GM21825 (cell line): Measurements from ENCODE around the gene MAML1.
A peak's percentile ranks its signal among the peaks of the same experiment; 100 is the strongest.
"Not testable (repeated sequence)": the region's sequence is repeated elsewhere in the genome, so short reads cannot be mapped to it uniquely, and the experiment has no call there.

ENCODE experiments used
- ATAC-seq: cut with Tn5 transposase; IDR thresholded peaks from one replicate; pipeline ENCODE4 v1.9.1; 2021; ENCODE audit warnings: mild to moderate bottlenecking, moderate library complexity; ENCODE audit not compliant: unreplicated experiment

The MAML1 gene, protein sequence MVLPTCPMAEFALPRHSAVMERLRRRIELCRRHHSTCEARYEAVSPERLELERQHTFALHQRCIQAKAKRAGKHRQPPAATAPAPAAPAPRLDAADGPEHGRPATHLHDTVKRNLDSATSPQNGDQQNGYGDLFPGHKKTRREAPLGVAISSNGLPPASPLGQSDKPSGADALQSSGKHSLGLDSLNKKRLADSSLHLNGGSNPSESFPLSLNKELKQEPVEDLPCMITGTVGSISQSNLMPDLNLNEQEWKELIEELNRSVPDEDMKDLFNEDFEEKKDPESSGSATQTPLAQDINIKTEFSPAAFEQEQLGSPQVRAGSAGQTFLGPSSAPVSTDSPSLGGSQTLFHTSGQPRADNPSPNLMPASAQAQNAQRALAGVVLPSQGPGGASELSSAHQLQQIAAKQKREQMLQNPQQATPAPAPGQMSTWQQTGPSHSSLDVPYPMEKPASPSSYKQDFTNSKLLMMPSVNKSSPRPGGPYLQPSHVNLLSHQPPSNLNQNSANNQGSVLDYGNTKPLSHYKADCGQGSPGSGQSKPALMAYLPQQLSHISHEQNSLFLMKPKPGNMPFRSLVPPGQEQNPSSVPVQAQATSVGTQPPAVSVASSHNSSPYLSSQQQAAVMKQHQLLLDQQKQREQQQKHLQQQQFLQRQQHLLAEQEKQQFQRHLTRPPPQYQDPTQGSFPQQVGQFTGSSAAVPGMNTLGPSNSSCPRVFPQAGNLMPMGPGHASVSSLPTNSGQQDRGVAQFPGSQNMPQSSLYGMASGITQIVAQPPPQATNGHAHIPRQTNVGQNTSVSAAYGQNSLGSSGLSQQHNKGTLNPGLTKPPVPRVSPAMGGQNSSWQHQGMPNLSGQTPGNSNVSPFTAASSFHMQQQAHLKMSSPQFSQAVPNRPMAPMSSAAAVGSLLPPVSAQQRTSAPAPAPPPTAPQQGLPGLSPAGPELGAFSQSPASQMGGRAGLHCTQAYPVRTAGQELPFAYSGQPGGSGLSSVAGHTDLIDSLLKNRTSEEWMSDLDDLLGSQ

DNA sequence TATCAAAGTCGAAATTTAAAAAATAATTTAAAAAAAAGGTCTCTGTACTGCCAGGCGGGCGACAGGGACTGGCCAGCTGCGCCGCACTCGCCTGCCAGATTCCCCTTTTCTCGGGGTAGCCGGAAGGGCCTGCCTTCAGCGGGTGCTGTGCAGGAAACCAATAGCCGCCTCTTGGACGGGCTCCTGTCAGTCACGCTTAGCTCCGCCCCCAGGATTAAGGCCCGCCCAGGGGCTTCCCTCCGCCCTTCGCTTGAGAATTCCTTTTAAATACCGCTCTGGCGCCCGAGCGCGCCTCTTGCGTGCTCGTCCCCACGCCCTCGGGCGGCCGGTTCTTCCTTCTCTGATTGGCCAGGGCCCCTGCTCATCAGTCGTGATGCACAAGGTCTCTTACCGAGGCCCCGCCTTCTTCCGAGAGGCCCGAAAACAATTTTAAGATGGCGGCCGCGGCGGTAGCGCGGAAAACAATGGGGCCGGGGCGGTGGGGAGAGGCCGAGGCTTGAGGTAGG, at the start of gene MAML1:
MAML1 (plus strand) TSS at position 411 of the 506 bp plus-strand sequence. CDS start 291 bp downstream, outside the sequence.
- ATAC-seq = peak; percentile 96

- ATAC-seq = not testable (repeated sequence)
Observed at GRCh38 chr5:179689212-179689611, 43.4 kb upstream of the MAML1 start.

- no peak for ATAC-seq
Observed at GRCh38 chr5:179694561-179694960, 38.1 kb upstream of the MAML1 start.

- no peak for ATAC-seq
Observed at GRCh38 chr5:179696603-179697002, 36.0 kb upstream of the MAML1 start.

DNA sequence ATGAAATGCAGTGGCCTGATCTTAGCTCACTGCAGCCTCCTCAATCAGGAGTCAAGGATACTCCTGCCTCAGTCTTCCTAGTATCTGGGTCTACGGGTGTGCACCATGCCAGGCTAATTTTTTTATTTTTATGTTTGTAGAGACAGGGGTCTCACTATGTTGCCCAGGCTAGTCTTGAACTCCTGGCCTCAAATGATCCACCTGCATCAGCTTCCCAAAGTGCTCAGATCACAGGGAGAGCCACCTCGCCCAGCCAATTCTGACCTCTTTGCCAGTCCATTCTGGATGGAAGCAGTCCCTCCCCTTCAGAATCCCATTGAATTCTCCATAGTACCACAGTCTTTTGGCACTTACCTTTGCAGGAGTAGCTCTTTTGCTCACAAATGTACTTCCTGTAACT, 35.5 kb upstream of the MAML1 start:
- no peak for ATAC-seq

DNA sequence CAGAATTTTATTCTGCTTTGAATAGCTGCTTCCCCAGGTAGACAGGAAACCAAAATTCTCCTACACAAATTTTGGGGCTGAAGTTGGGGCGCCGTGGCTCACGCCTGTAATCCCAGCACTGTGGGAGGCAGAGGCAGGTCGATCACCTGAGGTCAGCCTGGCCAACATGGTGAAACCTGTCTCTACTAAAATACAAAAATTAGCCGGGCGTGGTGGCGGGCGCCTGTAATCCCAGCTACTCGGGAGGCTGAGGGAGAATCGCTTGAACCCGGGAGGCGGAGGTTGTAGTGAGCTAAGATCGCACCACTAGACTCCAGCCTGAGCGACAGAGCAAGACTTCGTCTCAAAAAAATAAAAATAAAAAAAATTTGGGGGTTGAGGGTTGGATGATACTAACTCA, 35.1 kb upstream of the MAML1 start:
- not testable (repeated sequence) for ATAC-seq

DNA sequence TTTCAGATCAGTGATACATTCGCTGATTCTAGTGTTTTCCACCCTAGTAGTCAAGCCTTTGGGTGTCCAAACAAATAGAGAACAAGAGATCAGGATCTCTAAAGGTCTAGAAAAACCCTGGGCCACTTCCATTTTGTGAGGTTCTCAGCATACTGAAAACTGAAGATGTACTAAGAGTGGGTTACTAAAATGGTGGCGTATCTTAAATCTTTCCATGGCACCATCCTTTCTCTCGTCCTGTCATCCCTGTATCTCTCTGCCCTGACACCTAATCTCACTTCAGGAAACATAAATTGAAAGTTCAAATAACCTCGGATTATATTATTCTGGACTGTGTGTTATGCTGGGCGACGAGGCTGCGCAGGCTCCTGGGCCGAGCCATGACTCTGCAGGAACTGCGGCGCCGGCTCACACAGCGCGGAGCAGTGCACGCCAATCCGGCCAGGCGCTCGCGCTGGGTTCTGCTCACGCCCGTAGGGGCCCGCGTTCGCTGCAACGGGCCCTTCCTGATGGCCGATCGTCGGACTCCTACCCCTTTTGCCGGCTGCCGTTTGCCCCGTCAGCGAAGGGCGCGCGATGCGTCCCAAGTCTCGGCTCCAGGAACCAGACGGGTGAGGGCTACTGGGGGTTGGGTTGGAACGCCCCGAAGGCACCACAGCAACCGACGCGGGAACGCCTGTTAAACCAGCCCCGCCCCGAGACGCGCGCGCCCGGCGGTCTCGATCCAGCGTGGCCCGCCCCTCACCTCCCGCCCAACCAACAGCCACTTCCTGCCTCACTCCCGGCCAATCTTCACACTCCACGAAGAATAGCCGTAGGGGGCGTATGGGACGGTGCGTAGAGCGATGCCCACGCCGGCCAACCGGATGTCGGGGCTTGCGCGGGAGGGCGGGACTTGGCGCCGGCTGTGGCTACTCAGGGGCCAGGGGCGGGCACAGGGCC, 34.4 kb upstream of the MAML1 start:
- peak; percentile 92 for ATAC-seq

GRCh38 chr5:179698935-179699615, 33.5 kb upstream of the MAML1 start, which contains the start of gene CANX:
TSS of gene CANX (plus strand) at chr5:179698967. CDS start at chr5:179705682, 6,715 bp downstream.
- peak; percentile 6 for ATAC-seq

GRCh38 chr5:179699616-179700237, 32.9 kb upstream of the MAML1 start:
- ATAC-seq = no peak

DNA sequence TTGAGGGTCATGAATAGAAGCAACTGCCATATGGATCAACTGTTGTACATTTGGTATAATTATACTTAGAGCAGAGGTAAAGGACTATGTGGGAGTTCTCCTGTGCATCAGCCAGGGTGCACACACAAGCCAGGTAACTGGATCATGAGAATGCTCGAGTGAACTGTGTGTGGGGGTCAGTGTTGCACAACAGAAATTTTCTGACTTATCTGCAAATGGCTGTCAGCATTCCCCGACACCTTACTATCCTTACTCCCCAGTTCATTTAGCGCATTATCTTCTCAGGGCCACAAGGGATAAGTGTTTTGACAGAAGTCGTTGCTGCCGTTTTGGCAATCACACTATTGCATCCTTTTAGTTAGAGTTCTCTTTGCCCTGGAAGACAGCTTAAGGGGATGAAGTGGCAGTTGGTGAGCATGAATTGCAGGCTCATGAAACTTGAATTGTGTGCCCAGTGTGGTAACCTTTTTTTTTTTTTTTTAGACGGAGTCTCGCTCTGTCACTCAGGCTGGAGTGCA, 32.2 kb upstream of the MAML1 start:
- no peak for ATAC-seq

- ATAC-seq = no peak
Observed at GRCh38 chr5:179716286-179716685, 16.3 kb upstream of the MAML1 start.

- no peak for ATAC-seq
Observed at GRCh38 chr5:179720222-179720621, 12.4 kb upstream of the MAML1 start.

GRCh38 chr5:179724163-179724562, 8.5 kb upstream of the MAML1 start:
- ATAC-seq = no peak

- no peak for ATAC-seq
Observed at GRCh38 chr5:179727106-179727505, 5.5 kb upstream of the MAML1 start.

GRCh38 chr5:179729303-179729702, 3.3 kb upstream of the MAML1 start:
- no peak for ATAC-seq

DNA sequence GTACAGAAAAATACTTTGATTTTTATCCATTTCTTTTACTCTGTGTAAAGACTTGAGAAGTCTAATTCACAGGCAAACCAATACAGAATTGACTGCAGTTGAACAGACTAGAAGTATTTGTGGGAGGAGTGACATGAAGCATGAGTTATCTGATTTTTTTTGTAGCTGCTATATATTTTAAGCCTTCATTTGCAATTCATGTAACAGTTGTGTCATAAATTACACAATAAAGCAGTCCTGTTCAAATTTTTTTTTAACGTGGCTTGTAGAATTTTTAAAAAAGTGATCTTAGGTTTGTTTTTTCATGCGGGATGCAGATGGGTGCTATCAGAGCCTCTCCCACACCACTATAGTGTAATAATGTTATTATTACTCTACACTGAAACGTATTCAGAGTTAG, 2.9 kb upstream of the MAML1 start:
- ATAC-seq = no peak

DNA sequence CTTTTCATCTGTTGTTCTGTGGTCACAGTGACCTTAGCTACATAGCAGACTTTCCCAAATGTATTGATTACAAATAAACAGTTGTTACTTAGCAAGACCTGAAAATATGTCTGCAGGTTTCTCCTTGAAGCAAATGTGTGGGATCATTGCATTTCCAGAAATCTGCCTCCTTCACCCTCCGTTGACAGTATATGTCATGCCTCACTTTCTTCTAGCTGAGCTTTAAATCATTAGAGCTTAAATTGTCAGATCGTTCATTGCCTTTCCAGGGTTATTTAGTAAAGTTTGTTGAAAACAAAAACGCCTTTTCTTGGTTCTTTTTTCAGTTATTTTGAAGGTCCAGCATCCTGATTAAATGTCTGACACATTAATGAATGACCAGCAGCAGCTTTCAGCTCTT, 2.3 kb upstream of the MAML1 start:
- no peak for ATAC-seq

DNA sequence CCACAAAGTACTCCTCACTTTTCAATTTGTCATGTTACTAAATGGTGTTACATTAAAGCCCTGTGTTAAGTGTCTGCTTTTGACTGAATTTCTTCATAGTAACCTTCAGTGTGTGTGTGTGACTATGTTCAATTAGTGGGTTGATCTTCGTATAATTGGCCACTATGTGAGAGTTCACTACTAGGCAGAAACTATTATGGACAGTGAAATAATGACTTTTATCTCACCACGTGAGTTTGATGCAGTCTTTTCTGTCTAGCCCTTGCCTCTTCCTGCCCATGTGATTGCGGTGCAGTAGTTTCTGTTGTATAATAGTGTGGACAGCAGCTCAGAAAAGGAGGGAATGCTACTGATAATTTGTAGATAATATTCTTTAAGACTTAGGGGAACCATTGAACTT, 1.8 kb upstream of the MAML1 start:
- ATAC-seq = no peak
